Vagina (tissue), 2 donors: ENCODE results near the gene PREB.

Experiments
- POLR2A ChIP-seq, 2 donors: fragments of 450-650 bp; IDR thresholded peaks; one replicate each; pipeline ENCODE4 v1.6.1; 2017; ENCODE audit warnings: antibody characterized with exemption in 2 of 2, mild to moderate bottlenecking in 2 of 2, moderate library complexity in 2 of 2
- POLR2AphosphoS5 ChIP-seq, 2 donors: sonication (generic); formaldehyde crosslinking; IDR thresholded peaks; one replicate each; pipeline ENCODE4 v1.9.0; 2017; ENCODE audit warnings: antibody characterized with exemption in 2 of 2, mild to moderate bottlenecking in 2 of 2, low read depth in 1 of 2; ENCODE audit not compliant: insufficient read depth in 1 of 2
- TF ChIP-seq, protein P1 (sequence below), 3 experiments: fragments of 450-650 bp in 2 of 3; fragments of 200-600 bp in 1 of 3; sonication (generic) in 1 of 3; IDR thresholded peaks; one replicate each; pipeline ENCODE4 v1.5.1; 2017 to 2019; ENCODE audit warnings: antibody characterized with exemption in 3 of 3, mild to moderate bottlenecking in 2 of 3, moderate library complexity in 2 of 3

GRCh38 chr2:27118525-27119329 lies 15.7 kb downstream of the PREB start, which contains the start of gene CGREF1:
- TF ChIP-seq POLR2A (IDR thresholded peaks at IDR 0.05): no peak
- TF ChIP-seq, protein P1, sequence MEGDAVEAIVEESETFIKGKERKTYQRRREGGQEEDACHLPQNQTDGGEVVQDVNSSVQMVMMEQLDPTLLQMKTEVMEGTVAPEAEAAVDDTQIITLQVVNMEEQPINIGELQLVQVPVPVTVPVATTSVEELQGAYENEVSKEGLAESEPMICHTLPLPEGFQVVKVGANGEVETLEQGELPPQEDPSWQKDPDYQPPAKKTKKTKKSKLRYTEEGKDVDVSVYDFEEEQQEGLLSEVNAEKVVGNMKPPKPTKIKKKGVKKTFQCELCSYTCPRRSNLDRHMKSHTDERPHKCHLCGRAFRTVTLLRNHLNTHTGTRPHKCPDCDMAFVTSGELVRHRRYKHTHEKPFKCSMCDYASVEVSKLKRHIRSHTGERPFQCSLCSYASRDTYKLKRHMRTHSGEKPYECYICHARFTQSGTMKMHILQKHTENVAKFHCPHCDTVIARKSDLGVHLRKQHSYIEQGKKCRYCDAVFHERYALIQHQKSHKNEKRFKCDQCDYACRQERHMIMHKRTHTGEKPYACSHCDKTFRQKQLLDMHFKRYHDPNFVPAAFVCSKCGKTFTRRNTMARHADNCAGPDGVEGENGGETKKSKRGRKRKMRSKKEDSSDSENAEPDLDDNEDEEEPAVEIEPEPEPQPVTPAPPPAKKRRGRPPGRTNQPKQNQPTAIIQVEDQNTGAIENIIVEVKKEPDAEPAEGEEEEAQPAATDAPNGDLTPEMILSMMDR (IDR thresholded peaks at IDR 0.05): no peak
- no peak for TF ChIP-seq POLR2AphosphoS5 (IDR thresholded peaks at IDR 0.05; ENCODE audit: insufficient read depth in 1 of 2, low read depth in 1 of 2)
